ENCODE data around the gene EXOC6. TPM values are rescaled to one million over a fixed set of nuclear protein-coding genes. Genes with fewer than 3 reads are reported as not detected.

The EXOC6 gene
- total RNA-seq, 1 experiment from 2014 or later, result 12.9 TPM

DNA sequence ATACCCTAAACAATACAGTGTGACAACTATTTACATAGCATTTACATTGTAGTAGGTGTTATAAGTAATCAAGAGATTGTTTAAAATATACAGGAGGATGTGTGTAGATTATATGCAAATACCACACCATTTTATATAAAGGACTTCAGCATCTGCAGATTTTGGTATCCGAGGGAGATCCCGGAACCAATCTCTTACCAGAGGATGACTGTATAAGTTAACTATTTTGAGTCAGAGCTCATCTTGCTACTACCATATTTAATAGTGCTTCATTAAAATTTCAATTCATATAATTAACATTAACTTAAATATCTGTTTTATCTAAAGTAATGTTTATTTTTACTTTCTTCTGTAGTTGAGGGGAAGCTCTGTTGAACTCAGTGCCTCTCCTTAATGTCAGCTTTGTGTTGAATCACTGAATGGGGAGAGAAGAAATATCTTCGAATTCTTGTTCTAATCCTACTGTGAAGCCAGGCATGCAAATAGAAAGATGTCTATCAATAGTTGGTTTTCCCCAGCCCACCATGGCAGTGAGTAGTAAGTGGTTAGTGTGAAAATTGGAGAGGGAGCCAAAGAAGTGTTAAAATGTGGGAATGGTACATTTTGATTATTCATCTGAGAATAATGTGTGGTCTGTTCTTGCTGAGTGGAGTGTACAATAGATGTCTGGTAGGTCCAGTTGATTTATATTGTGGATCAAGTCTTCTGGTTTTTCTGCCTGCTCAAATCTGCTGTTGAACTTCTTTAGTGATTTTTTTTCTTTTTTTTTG lies 122.2 kb downstream of the EXOC6 start:
- intact Hi-C loops (cut with micrococcal nuclease), result no loop called here
- BruUV-seq (replicated peaks), result no TSS peak
- Histone ChIP-seq H3K27ac (ENCODE audit: low read depth, low read length) (no peak overlapping the region), H2AFZ (ENCODE audit: low read depth, low read length, poor library complexity, severe bottlenecking) (no peak overlapping the region), H3K4me1 (ENCODE audit: control insufficient read depth in 1 of 2, insufficient read depth in 2 of 2, low read length in 2 of 2) (peaks cover 15 to 30% of the 10 kb centered on the region in 2 experiments), H3K9me3 (ENCODE audit: control insufficient read depth in 1 of 2, insufficient read depth in 1 of 2, low read depth in 1 of 2, low read length in 2 of 2) (no peaks in the 10 kb centered on the region), H4K20me1 (ENCODE audit: insufficient read depth) (no peaks in the 10 kb centered on the region), H3K27me3 (ENCODE audit: insufficient read depth, low read length) (no peaks in the 10 kb centered on the region), H3K9me2 (ENCODE audit: insufficient read depth) (no peaks in the 10 kb centered on the region), H3K79me2 (ENCODE audit: insufficient read depth, low read length) (no peaks in the 10 kb centered on the region), H3K9ac (ENCODE audit: low read length) (no peak overlapping the region), H3K4me2 (ENCODE audit: low read length) (0 out of 2 replicates have a peak overlapping the region, but pooled peaks have one; percentile 66), H3K36me3 (ENCODE audit: control insufficient read depth in 1 of 2, insufficient read depth in 2 of 2, low read length in 2 of 2) (no peaks in the 10 kb centered on the region), H3K4me3 (replicated peaks in 1 of 2; ENCODE audit: low read depth in 1 of 2, low read length in 2 of 2) (no peak overlapping the region)
- ChIA-PET RAD21 (ENCODE audit: low non-redundant PET in 1 of 2, low total read pairs in 2 of 2, uncharacterized antibody in 2 of 2, unreplicated experiment in 2 of 2) (no interaction called here), POLR2A (no interaction called here), CTCF (no interaction called here)
- ATAC-seq, result no peak
- TF ChIP-seq YY1 (IDR thresholded peaks at IDR 0.05; ENCODE audit: extremely low read depth, insufficient replicate concordance, low read depth, low read length) (no peak), JUND (IDR thresholded peaks at IDR 0.05) (no peak), EZH2phosphoT487 (IDR thresholded peaks at IDR 0.05; ENCODE audit: borderline replicate concordance) (no peak), ZNF274 (IDR thresholded peaks at IDR 0.05; ENCODE audit: low read depth, low read length) (no peak)
- TF ChIP-seq, protein P1, sequence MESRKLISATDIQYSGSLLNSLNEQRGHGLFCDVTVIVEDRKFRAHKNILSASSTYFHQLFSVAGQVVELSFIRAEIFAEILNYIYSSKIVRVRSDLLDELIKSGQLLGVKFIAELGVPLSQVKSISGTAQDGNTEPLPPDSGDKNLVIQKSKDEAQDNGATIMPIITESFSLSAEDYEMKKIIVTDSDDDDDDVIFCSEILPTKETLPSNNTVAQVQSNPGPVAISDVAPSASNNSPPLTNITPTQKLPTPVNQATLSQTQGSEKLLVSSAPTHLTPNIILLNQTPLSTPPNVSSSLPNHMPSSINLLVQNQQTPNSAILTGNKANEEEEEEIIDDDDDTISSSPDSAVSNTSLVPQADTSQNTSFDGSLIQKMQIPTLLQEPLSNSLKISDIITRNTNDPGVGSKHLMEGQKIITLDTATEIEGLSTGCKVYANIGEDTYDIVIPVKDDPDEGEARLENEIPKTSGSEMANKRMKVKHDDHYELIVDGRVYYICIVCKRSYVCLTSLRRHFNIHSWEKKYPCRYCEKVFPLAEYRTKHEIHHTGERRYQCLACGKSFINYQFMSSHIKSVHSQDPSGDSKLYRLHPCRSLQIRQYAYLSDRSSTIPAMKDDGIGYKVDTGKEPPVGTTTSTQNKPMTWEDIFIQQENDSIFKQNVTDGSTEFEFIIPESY (IDR thresholded peaks at IDR 0.05; ENCODE audit: extremely low read depth, insufficient replicate concordance, low read length), result no peak
- DNase-seq (ENCODE audit: low read depth, low spot score), result no peak
